Right lung (tissue), 5 donors: Measurements from ENCODE around the gene ANXA1. TPM values are rescaled to one million over a fixed set of nuclear protein-coding genes. Genes with fewer than 3 reads are reported as not detected.
"Not testable (repeated sequence)": the region's sequence is repeated elsewhere in the genome, so short reads cannot be mapped to it uniquely, and the experiment has no call there.

ENCODE experiments used
- DNase-seq, 2 donors: peaks; one replicate each; pipeline ENCODE4 v3.0.0-alpha.2; 2013
- polyA plus RNA-seq, 5 donors: library from polyadenylated mRNA; unstranded; fragments of 120-200 nt; gene quantifications; one replicate each; pipeline versions ENCODE4 v1.2.1 to v1.2.3, GENCODE V29; 2013; ENCODE audit warnings: inconsistent platforms in 1 of 5, low replicate concordance in 1 of 5; ENCODE audit not compliant: insufficient read length in 5 of 5, insufficient read depth in 1 of 5

The ANXA1 gene
- polyA plus RNA-seq, 5 donors: 67.9 to 111 (median 88.8) TPM

DNA sequence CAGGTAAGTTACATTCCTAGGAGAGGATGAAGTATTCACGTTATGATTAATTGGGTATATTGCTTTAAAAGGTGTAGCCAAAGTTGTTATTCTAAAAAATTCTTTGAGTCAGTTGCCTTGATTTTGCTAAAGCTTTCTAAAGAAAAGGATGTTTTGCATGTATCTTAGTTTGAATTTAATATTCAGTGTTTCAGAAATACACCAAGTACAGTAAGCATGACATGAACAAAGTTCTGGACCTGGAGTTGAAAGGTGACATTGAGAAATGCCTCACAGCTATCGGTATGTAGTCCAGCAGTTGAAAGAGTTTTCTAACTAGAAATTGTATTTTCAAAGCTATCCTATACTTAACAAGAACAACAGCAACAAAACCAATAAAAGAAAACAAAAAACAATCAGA lies 14.2 kb downstream of the ANXA1 start:
- DNase-seq: no peak

DNA sequence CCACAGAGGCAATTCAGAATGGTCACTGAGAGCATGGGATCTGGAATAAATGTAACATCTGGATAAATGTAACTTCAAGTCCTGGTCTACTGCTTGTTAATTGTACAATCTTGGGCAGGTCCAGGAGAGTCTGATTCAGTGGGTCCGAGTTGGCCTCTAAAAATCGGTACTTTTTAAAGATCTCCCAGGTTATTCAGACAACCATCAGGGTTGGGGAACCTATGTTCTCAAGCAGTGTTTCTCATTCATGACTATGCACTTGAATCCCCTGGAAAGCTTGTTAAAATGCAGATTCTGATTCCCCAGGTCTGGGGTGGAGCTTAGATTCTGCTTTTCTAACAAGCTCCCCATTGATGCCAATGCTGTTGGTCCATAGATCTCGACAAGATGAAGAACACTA lies 14.8 kb downstream of the ANXA1 start:
- no peak for DNase-seq

DNA sequence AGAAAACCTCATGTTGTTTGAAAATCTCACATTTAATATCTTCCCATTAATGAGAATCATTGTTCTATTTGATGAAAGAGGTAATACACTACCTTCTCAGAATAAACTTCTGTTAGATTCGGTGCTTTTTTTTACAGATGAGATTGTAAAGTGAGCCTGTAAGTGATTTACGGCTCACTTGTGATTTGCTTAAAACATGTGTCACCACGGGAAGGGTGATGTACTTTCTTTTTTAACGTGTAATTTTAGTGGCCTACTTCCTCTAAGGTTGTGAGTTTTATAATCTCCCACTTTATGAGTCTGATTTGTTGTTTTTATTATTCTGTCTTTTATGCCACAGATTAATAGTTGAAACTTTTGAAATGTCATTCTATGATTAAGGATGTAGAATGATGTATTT lies 15.9 kb downstream of the ANXA1 start:
- no peak for DNase-seq

DNA sequence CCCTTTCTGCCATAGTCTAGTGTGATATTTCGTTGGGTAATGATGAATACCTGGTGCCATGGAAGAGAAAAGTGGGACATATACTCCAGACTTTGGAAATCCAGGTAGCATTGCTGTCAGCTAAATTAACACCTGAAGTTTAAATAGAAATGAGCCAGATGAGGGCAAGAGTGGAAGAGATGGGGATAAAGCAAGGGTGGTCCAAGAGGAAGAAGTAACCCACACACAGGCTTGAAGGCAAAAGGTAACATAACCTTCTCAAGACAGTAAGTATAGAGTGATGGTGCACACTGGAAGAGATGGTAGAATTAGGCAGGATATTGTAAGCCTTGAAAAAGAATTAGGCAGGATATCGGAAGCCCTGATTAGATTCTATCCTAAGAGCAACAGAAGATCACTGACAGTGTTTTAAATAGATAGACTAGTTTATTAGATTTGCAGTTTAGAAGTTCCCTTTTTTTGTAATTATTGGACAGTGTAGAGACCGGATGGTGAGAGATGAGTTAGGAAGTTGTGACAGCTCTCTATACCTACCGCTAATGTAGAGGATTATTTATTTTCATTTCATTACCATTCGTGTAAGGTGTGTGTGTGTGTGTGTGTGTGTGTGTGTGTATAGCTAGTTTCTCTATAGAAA lies 16.8 kb downstream of the ANXA1 start:
- DNase-seq: no peak

DNA sequence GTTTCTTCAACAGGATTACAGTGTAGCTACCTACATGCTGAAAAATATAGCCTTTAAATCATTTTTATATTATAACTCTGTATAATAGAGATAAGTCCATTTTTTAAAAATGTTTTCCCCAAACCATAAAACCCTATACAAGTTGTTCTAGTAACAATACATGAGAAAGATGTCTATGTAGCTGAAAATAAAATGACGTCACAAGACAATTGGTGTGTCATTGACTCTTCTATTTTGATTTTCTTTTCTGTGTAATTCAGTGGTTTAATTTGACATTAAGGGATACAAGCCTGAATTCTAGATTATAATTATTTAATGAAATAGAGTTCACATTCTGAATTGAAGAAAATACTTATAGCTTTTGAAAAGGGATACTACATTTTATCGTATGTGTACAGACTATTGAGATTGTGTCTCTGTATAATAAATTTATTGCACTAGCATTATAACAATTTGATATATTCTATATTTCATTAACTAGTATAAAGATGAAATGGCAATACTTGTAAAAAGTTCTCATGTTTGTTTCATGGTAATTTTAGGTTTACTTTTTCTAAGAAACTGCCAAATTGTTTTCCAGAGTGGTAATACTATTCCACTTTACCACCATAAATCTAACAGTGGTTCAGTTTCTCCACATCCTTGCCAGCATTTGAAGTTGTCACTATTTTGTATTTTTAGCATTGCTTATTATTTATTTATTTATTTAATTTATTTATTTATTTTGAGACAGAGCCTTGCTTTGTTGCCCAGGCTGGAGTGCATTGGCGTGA lies 18.7 kb downstream of the ANXA1 start:
- no peak for DNase-seq

DNA sequence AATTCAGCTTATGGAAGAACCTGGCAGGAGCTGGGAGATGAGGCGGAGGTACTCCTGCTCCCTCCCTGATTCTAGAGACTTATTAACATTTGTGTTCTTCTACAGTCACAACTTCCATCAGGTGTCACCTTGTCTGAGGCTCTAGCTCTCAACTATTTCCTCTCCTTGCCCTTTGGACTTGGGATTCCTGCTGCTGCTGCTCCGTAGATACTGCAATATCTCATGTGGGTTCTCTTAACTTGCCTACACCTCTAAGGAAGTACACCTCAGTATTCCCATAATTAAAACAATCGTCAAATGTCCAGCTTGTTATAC lies 21.2 kb downstream of the ANXA1 start:
- no peak for DNase-seq

DNA sequence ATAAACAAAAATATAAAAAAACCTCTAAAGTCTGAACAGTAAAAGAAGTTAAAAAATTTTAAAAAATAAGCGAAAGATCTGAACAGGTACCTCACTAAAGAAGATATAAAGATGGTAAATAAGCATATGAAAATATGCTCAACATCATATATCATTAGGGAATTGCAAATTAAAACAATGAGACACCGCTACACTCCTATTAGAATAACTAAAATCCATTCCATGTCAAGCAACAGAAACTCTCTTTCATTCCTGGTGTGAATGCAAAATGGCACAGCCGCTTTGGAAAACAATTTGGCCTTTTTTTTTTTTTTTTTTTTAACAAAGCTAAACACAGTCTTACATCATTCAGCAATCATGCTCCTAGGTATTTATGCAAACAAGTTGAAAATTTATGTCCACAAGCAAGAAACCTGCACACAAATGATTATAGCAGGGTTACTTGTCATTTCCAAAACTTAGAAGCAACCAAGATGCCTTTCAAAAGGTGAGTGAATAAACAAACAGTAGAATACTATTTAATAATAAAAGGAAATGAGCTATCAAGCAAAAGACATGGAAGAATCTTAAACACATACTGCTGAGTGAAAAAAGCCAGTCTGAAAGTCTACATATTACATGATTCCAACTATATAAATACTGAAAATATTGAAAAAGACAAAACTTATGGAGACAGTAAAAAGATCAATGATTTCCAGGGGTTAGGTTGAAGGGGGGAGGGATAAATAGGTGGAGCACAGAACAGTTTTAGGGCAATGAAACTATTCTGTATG lies 22.1 kb downstream of the ANXA1 start:
- no peak for DNase-seq

DNA sequence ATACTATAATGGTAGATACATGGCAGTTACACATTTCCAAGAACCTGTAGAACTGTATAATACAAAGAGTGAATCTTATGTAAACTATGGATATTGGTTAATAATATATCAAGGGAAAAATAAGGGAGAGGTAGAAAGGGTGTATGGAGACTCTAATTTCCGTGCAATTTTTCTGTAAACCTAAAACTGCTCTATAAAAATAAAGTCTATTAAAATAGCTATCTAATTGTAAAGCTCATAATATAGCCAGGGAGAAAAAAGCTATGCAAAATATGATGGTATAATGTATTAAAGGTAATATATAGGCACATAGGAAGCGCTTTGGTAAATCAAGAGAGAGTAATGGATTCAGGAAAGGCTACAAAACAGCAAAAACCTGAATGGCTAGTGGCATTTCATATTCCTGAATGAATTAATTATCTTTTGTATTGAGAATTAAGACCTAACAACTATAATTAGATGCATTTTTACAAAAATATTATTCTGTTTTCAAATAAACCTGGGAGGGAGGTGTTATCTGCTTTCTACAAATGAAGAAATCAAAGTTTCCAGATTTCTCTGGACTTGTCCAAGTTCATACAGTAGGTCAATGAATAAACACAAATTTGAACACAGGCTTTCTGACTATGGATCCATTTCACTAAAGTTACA lies 22.8 kb downstream of the ANXA1 start:
- DNase-seq: no peak

DNA sequence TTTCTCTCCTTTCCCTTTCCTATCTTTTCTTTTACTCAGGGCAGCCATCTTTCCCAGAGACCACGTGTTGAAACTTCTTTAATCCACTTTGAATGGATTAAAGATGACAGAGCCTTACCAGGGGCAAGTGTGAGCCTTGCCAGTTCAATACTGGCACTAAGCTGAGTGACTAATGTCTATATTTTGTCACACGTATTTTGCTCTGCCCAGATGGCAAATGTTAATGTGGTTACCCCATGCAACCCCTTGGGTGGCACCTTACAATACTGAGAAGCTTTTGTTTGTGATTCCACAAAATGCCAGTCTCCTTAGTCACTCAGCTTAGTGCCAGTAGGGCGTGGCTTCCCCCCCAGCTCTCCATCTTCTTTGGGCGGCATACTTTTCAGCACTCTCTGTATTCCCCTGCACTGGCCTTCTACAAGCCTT lies 24.8 kb downstream of the ANXA1 start:
- DNase-seq: no peak

DNA sequence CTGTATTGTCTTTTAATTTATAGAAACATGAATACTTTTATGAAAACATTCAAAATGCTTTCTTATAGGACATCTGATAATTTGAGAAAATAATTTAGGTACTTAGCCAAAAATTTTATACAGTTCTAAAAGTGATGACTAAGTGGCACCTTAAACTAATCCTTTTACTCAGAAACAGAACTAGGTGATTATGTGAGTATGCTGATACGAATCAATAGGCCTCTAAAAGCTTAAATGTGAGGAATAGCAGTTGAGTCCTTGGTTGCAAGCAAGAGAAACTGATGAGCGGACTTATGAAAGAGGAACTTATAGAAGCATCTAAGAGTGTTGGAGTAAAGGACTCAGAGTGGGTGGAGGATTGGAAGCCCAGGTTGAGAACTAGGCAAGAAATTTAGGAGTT lies 26.4 kb downstream of the ANXA1 start:
- no peak for DNase-seq

DNA sequence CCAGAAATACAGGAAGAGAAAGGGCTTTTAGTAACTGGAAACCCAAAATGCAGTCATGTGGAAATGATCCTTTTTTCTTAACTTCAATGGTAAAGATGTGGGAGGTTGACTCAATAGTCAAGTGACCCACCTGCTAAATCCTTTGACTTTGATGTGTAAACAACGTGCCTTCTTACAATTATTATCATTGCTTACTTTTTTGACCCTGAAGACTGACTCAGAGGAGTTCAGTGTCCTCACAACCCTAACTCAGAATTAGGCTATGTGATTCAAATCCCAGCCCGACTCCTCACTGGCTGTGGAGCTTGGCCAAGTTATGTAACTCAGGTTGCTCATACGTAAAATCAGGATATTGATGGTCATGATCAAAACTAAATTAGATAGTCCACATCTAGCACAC lies 27.9 kb downstream of the ANXA1 start:
- DNase-seq: no peak

DNA sequence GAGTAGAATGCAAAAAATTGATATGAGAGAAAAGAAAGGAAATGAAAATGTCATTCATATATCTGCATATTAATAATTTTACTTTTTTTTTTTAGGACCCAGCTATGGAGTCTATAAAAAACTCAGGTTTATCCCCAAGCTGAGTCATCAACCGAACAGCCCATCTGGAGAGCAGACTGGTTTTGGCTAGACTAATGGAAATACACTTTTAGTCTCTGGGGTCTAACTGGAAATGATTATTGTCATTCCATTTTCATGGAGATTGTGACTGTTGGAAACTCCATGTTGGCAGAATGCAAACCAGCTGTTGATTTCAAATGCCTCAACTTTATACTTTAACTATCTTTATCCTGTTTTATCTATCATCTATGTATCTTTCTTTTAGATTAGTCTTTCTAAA lies 28.7 kb downstream of the ANXA1 start:
- no peak for DNase-seq

DNA sequence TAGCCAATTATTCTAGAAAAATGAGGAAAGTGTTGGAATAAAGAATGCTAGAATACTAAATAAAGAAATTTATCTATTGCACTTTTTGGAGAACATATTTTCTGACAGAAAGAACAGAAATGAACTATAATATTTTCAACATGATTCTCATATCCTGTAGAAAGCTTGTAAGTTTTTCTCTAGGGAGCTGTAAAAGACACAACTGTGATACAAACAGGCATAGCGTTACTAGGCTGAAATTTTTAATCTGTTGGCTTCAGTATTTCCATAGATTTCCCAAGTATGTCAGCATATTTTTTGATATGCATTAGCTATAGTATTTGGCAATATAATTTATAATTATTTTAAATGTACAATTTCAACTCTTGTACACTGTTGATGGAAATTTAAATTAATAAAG lies 31.3 kb downstream of the ANXA1 start:
- no peak for DNase-seq

DNA sequence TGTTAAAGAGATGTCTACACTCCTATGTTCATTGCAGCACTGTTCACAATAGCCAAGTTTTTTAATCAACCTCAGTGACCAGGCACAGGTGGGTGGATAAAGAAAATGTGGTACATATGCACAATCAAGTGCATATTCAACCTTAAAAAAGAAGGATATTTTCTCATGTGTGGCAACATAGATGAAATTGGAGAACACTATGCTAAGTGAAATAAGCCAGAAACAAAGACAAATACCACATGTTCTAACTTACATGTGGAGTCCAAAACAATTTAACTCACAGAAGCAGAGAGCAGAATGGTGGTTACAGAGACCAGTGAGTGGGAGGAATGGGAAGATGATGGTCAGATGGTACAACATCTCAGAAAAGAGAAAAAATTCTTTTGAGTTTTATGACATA lies 31.8 kb downstream of the ANXA1 start:
- no peak for DNase-seq

DNA sequence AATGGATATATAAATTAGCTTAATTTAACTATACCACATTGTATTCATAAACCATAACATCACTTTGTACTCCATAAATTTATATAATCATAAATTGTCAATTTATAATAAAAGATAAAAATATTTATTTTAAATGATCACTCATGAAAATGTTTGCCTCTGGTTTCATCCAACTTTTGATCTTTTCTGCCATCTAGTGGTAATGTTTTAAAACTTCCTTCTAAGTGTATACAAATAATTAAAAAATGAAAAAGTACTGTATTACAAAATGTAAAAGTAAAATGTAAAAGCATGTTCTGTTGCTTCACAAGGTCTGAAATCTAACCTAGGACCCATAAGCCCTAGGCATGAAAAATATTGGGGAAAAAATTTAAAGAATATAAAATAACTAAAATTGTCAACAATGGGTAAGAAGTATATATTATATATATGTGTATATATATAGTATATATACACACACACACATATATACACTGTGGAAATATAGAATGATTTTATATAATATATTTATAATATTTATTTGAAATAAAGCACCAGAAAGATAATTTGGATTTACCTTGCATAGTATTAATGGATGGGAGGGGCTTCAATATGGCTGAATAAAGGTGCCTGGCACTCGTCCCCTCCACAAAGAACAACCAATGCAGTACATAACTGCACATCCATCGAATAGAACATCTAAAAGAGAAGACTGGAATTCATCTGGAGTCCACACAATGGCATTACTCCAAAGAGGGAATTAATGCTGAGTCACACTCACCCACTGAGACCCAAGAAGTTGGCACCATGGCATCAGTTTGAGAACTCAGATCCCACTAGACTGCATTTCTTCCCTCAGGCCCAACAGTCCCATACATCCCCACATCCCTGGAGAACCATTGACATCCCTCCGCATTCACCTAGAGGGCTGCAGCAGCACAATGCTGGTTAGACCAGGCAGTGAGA lies 32.5 kb downstream of the ANXA1 start:
- DNase-seq: peak in 1 of 2 donors; percentile 23

DNA sequence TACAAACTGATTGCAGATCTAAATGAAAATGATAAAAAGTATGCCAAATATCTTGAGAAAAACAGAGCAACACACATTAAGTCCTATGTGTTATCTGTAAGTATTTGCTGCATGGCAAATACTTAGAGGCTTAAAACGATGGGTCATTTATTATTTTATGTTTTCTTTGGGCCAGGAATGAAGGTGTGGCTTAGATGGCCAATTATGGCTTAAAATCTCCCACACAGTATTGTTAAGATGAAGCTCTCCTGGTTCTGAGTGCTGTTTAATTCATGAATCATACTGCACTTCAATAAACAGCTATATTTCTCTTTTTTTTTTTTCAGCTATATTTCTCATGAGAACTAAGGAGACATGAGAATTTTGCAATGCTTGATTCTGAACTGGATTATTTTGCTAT lies 39.4 kb downstream of the ANXA1 start:
- DNase-seq: not testable (repeated sequence)

DNA sequence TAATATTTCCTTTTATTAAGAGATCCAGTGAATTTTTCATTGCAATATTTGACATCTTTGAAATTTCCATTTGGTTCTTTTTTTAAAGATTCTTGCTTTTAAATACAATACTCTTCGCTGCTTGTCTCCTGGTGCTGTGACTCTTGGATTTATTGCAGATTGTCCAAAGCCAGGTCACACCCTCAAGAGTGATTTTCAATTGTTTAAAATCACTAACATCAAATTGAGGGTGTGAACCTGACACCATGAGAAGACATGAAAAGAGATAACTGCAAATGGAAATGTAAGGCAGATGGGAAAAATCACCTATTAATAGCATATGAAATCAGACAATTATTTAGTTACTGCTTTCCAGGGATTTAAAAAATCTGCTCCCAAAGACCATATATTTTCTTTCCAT lies 42.6 kb downstream of the ANXA1 start:
- DNase-seq: no peak

DNA sequence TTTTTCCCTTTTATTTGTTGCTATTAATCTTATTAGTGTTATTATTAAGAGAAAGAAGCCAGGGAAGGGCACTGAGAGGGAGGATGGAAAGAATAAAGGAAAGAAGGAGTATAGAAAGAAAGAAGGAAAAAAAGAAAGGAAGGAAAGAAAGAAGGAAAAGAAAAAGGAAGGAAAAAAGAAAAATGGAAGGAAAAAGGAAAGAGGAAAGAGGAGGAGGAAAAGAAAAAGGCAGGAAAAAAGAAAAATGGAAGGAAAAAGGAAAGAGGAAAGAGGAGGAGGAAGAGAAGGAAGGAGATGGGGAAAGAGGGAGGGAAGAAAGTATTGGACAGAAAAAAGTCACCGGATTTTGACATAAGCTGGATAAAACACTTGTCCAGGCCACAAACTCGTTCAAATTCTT lies 47.8 kb downstream of the ANXA1 start:
- DNase-seq: no peak

DNA sequence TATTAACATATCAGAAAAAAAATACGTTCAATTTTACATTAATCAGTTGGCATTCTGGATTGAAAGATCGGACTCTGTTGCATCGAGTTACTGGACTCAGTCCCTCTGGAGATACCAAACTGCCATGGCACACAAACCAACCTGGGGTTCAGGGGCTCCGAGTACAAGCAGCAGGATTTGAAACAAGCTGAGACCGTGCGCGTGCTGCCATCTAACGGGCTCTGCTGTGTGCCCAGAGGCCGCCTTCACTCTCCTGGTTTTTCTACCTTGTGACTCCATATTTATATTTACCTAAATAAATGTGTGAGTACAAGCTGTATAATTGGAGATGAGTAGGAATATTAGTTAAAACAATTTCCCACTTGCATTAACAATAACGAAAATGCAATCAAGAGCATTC lies 48.2 kb downstream of the ANXA1 start:
- DNase-seq: no peak

DNA sequence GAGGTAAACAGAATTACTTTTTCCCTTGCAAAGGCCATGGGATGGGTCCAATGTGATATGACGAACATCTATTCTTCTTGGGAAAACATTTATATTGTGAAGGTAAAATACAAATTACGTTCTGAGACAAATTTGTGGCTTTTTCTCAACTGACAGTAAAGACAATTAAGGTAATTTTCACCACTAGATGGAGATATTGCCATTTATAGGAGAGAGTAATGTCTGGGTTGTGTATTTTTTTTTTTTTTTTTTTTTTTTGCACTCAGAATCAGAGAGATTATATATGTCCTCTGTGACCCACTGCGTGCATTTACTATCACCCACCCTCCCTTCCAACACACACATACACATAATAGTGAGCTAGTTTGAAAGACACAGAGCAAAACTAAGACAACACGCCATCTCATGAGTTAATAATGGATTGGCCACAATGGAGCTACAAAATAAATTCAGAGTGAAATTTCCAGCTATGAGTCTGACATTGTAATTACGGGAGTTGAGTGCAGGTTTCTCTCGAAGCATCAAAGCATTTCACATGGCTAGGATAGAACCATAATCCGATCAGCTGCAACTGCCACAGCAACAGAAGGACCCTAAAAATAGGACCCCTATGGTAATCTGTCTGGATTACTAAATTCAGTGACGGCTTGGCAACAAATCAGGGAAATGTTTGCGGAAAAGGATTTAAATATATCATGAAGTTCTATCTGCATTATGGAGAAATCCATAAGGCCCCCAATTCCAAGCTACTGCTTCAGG lies 49.2 kb downstream of the ANXA1 start:
- no peak for DNase-seq

DNA sequence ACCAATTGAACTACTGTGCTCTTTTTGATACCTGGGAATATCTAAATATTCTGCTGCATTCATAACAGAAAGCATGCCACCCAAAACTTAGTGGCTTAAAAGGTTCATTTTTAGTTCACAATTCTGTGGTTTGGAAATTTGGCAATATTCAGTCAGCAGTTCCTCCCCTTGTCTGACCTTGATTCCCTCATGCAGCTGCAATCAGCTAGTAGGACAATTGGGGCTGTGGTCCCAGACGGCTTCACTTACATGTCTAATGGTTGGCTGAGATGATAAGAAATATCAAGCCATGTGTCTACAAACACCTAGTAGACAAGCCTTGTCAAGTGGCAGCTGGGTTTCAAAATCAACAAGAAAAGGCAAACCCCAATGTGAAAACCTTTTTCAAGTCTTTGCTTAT lies 51.3 kb downstream of the ANXA1 start:
- DNase-seq: no peak
